A549 (cell line): Measurements from ENCODE around the gene PLIN5. TPM values are rescaled to one million over a fixed set of nuclear protein-coding genes. Genes with fewer than 3 reads are reported as not detected.

Source experiments
- ATAC-seq, 2 experiments: fragments of 200-7000 bp in 1 of 2; fragments of >200 bp in 1 of 2; cut with Nextera tagmentation in 1 of 2; cut with Tn5 transposase in 1 of 2; 3 replicates each; pipeline versions ENCODE4 v1.8.0 to v1.9.1; 2018 to 2020; ENCODE audit warnings: mild to moderate bottlenecking in 1 of 2, moderate library complexity in 1 of 2
- CTCF ChIA-PET: fragments of 300-600 bp; sonication (Branson Sonifier 250); formaldehyde crosslinking; extraction: SDS; loops from one replicate; lab custom pipeline; 2021; ENCODE audit warnings: antibody characterized with exemption, inconsistent platforms; lab: Yijun Ruan, JAX
- POLR2A ChIA-PET: fragments of 350-600 bp; formaldehyde crosslinking; extraction: SDS; loops from one replicate; lab custom pipeline; 2021; ENCODE audit warnings: antibody characterized with exemption, inconsistent platforms; lab: Yijun Ruan, JAX
- DNase-seq, 2 experiments: peaks; one replicate each; pipeline versions ENCODE4 v3.0.0 to v3.0.0-alpha.2; 2011 to 2016; ENCODE audit warnings: low read depth in 1 of 2, low spot score in 1 of 2
- FAIRE-seq: peaks from 2 replicates; lab custom pipeline; 2011; peaks lifted over from hg19 to GRCh38; lab: Jason Lieb, UNC
- H3K27ac ChIP-seq, 2 experiments: fragments of >200 bp; sonication (Bioruptor Twin); formaldehyde crosslinking; 3 replicates each; pipeline ENCODE4 v1.5.1; 2016 to 2017
- H3K4me1 ChIP-seq: fragments of >200 bp; sonication (Bioruptor Twin); formaldehyde crosslinking; 3 replicates; pipeline ENCODE4 v1.6.1; 2016
- H3K4me2 ChIP-seq: fragments of >200 bp; sonication (Bioruptor Twin); formaldehyde crosslinking; 3 replicates; pipeline ENCODE4 v1.6.1; 2016
- H3K4me3 ChIP-seq: fragments of >200 bp; sonication (Bioruptor Twin); formaldehyde crosslinking; 3 replicates; pipeline ENCODE4 v1.5.1; 2016
- H3K9me3 ChIP-seq: fragments of >200 bp; sonication (Bioruptor Twin); formaldehyde crosslinking; 3 replicates; pipeline ENCODE4 v1.6.1; 2016
- CBX8 ChIP-seq: fragments of 200-600 bp; sonication (generic); IDR thresholded peaks from 2 replicates; pipeline ENCODE4 v1.6.1; 2016
- CEBPB ChIP-seq, 2 experiments: fragments of >200 bp in 1 of 2; sonication (Bioruptor Twin) in 1 of 2; formaldehyde crosslinking in 1 of 2; IDR thresholded peaks; 2 replicates each; pipeline ENCODE4 v1.6.1; 2012 to 2016
- CTCF ChIP-seq: fragments of >200 bp; sonication (Bioruptor Twin); formaldehyde crosslinking; IDR thresholded peaks from 3 replicates; pipeline ENCODE4 v1.5.1; 2016
- E2F6 ChIP-seq: IDR thresholded peaks from 2 replicates; pipeline ENCODE4 v1.6.1; 2012; ENCODE audit warnings: low read depth, borderline replicate concordance
- ESRRA ChIP-seq: fragments of 150-350 bp; IDR thresholded peaks from 2 replicates; pipeline ENCODE4 v1.6.1; 2014; ENCODE audit warnings: mild to moderate bottlenecking, low read length, borderline replicate concordance
- HOXB5 ChIP-seq: fragments of 250-450 bp; sonication (Bioruptor Pico); IDR thresholded peaks from 2 replicates; pipeline ENCODE4 v1.5.0; 2020; ENCODE audit warnings: mild to moderate bottlenecking, moderate library complexity
- KDM1A ChIP-seq: fragments of 200-600 bp; sonication (generic); IDR thresholded peaks from 2 replicates; pipeline ENCODE4 v1.6.1; 2016; ENCODE audit warnings: low read depth, mild to moderate bottlenecking
- KDM5A ChIP-seq: fragments of 200-600 bp; sonication (generic); IDR thresholded peaks from 2 replicates; pipeline ENCODE4 v1.6.1; 2016; ENCODE audit warnings: antibody characterized with exemption, mild to moderate bottlenecking
- MAX ChIP-seq: IDR thresholded peaks from 2 replicates; pipeline ENCODE4 v1.6.1; 2012
- MAZ ChIP-seq: fragments of 150-350 bp; IDR thresholded peaks from 2 replicates; pipeline ENCODE4 v1.6.1; 2014; ENCODE audit warnings: antibody characterized with exemption, low read depth, low read length, borderline replicate concordance
- NFE2L2 ChIP-seq: fragments of 150-350 bp; conservative IDR thresholded peaks from 2 replicates; pipeline ENCODE4 v1.6.1; 2014; ENCODE audit warnings: low read length
- PBX3 ChIP-seq: IDR thresholded peaks from 2 replicates; pipeline ENCODE4 v1.6.1; 2012
- RAD21 ChIP-seq, 2 experiments: fragments of >200 bp in 1 of 2; sonication (Bioruptor Twin) in 1 of 2; formaldehyde crosslinking in 1 of 2; IDR thresholded peaks in 1 of 2; conservative IDR thresholded peaks in 1 of 2; 2 replicates in 1 of 2; 3 replicates in 1 of 2; pipeline ENCODE4 v1.6.1; 2012 to 2018; ENCODE audit warnings: inconsistent platforms in 1 of 2
- RARB ChIP-seq: fragments of 250-450 bp; sonication (Bioruptor Pico); IDR thresholded peaks from 2 replicates; pipeline ENCODE4 v1.8.0; 2021; ENCODE audit warnings: mild to moderate bottlenecking, moderate library complexity
- RCOR1 ChIP-seq: fragments of 150-350 bp; IDR thresholded peaks from 2 replicates; pipeline ENCODE4 v1.6.1; 2014; ENCODE audit warnings: antibody characterized with exemption, low read length, low read depth
- REST ChIP-seq: fragments of 200-600 bp; sonication (generic); IDR thresholded peaks from 2 replicates; pipeline ENCODE4 v1.6.1; 2016; ENCODE audit warnings: antibody characterized with exemption, mild to moderate bottlenecking, moderate library complexity
- SMC3 ChIP-seq: fragments of >200 bp; sonication (Bioruptor Twin); formaldehyde crosslinking; IDR thresholded peaks from 3 replicates; pipeline ENCODE4 v1.6.1; 2018; ENCODE audit warnings: inconsistent platforms
- TFCP2L1 ChIP-seq: fragments of 250-450 bp; sonication (Bioruptor Pico); IDR thresholded peaks from 2 replicates; pipeline ENCODE4 v1.5.0; 2021; ENCODE audit warnings: mild to moderate bottlenecking
- USF2 ChIP-seq: fragments of 450-650 bp; IDR thresholded peaks from 2 replicates; pipeline ENCODE4 v1.6.1; 2014; ENCODE audit warnings: antibody characterized with exemption
- ZFP36 ChIP-seq: fragments of 450-650 bp; IDR thresholded peaks from 2 replicates; pipeline ENCODE4 v1.6.1; 2014; ENCODE audit warnings: borderline replicate concordance; ENCODE audit not compliant: partially characterized antibody
- ZSCAN20 ChIP-seq: fragments of 250-450 bp; sonication (Bioruptor Pico); IDR thresholded peaks from 2 replicates; pipeline ENCODE4 v1.8.0; 2022; ENCODE audit warnings: mild to moderate bottlenecking, moderate library complexity
- WGBS: methylation state at CpG from one replicate; pipeline ENCODE4 v1.1.6; 2017; ENCODE audit errors: missing lambda C conversion rate; 5-methylcytosine and 5-hydroxymethylcytosine counted together
- polyA plus RNA-seq, 4 experiments: library from polyadenylated mRNA; depleted of rRNA in 3 of 4; stranded (reverse); fragments of >200 nt; fragmentation: RNase III in 1 of 4; extraction: RNeasy Plus Mini Kit Qiagen cat#74134 plus additional on column Dnase treatment in 1 of 4; gene quantifications; 2 replicates in 3 of 4; 3 replicates in 1 of 4; pipeline ENCODE4 v1.2.3, GENCODE V29; 2011 to 2017

PLIN5 gene
- polyA plus RNA-seq, 2 of the 4 experiments (the other 2 are of a cell fraction): 0.08 to 0.25 TPM

GRCh38 chr19:4548238-4548584 lies 13.2 kb upstream of the PLIN5 start:
- no peak overlapping the region for H3K4me3 ChIP-seq
- CTCF ChIA-PET: interaction anchor here (1.2 to 4.1 kb wide), 9 partner anchors 13 to 88 kb away, joined by 3 to 15 read pairs (median 6); partner anchors contain the start of gene PLIN5

GRCh38 chr19:4547303-4548237 lies 12.5 kb upstream of the PLIN5 start:
- DNase-seq: peak in 1 of 2 experiments; percentile 59
- H3K4me3 ChIP-seq: no peak overlapping the region
- 50% methylated on average over 16 of the region's 32 CpGs for WGBS
- CTCF ChIA-PET: interaction anchor here (0.8 to 4.1 kb wide), 15 partner anchors 9 to 89 kb away, joined by 3 to 15 read pairs (median 5); partner anchors contain the start of genes PLIN5 and SEMA6B
- H3K27ac ChIP-seq: no peak overlapping the region
- no peak for FAIRE-seq
- ATAC-seq: peak; percentile 67 to 85
- H3K4me1 ChIP-seq: peaks cover 4% of the 10 kb centered on the region; the same call in 1 of the 3 replicates
- TF ChIP-seq KDM5A (no peak), ZFP36 (peak; percentile 91), TFCP2L1 (CRISPR knock-in tag) (no peak), CTCF (peak; percentile 36), E2F6 (no peak)
- TF ChIP-seq, all 56 proteins: peak for 2
- Histone ChIP-seq H3K9me3 (no peaks in the 10 kb centered on the region), H3K4me2 (no peak overlapping the region)
- POLR2A ChIA-PET: no interaction called here

More at GRCh38 chr19:4548238-4548584, 13.2 kb upstream of the PLIN5 start:
- H3K9me3 ChIP-seq: no peaks in the 10 kb centered on the region
- no peak overlapping the region for H3K27ac ChIP-seq
- DNase-seq (no peak), ATAC-seq (peak in 1 of 2 experiments; percentile 12; a peak in 1 of 6 replicates), FAIRE-seq (no peak)
- TF ChIP-seq RARB (CRISPR knock-in tag): no peak
- TF ChIP-seq KDM1A: no peak
- no peak for TF ChIP-seq RAD21 (conservative IDR thresholded peaks at IDR 0.05 in 1 of 2, IDR thresholded peaks at IDR 0.05 in 1 of 2)
- no peak for TF ChIP-seq REST
- TF ChIP-seq RCOR1: no peak
- no peak for TF ChIP-seq ZSCAN20 (CRISPR knock-in tag)
- no peak overlapping the region for H3K4me2 ChIP-seq
- H3K4me1 ChIP-seq: peaks cover 4% of the 10 kb centered on the region; the same call in 1 of the 3 replicates
- POLR2A ChIA-PET: no interaction called here
- WGBS: 84% methylated on average over 7 of the region's 14 CpGs

GRCh38 chr19:4543842-4544647 lies 9.0 kb upstream of the PLIN5 start:
- POLR2A ChIA-PET: no interaction called here
- H3K4me3 ChIP-seq: no peak overlapping the region
- WGBS: 95% methylated on average over 18 of the region's 87 CpGs
- FAIRE-seq (no peak), DNase-seq (no peak), ATAC-seq (no peak)
- CTCF ChIA-PET: interaction anchor here (1.0 kb wide), 1 partner anchor 19 kb away, joined by 3 read pairs; no protein-coding TSS in a partner anchor
- peaks cover 4% of the 10 kb centered on the region; the same call in 1 of the 3 replicates for H3K4me1 ChIP-seq
- no peaks in the 10 kb centered on the region for H3K9me3 ChIP-seq
- no peak overlapping the region for H3K27ac ChIP-seq
- H3K4me2 ChIP-seq: no peak overlapping the region
- TF ChIP-seq KDM1A (no peak), ESRRA (no peak), CEBPB (IDR thresholded peaks at IDR 0.05) (no peak), PBX3 (no peak), USF2 (no peak), SMC3 (no peak), HOXB5 (CRISPR knock-in tag) (no peak), CBX8 (no peak), NFE2L2 (no peak), MAZ (no peak), MAX (no peak)
